ENCODE measurements around the gene ZNF462. TPM values are rescaled to one million over a fixed set of nuclear protein-coding genes. Genes with fewer than 3 reads are reported as not detected.

ZNF462 gene
- total RNA-seq, 3 donors from 2014 or later, result 0.19 to 0.34 (median 0.25) TPM

DNA sequence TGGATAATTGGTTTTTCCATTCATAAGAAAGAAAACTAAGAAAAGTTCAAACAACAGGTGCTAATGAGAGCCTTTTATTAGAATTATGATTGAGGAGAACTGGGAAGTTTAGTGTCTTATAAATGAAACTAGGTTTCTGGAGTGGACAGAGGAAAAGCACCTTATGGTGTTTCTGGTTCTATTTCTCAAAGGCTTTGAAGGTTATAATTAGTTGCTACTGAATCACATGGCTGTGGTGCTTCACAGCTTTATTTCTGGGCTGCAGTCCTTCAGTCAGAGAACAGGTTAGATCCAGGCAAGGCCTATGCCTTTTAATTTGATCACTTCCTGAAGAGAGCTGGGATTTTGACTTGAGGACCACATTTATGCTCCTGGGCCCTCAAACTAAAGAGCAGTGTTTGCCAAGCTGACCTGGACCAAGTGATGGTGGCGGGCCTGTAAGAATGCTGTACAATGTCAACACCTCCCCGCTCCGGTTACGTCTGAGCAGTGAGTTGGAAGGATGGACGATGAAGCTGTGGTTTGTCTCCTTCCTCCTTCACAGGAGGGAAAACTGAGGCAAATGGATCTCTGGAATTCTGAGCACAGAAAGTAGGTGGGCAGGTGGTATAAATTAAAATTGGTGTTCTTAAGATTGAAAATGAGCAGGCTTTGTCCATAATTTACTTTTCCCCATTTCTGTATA is 56.0 kb downstream of the ZNF462 start:
- peaks cover 3% of the 10 kb centered on the region for H3K9me3 Mint-ChIP-seq
- ATAC-seq (no peak), DNase-seq (no peak)
- H3K27me3 Mint-ChIP-seq (ENCODE audit: low read depth), result no peaks in the 10 kb centered on the region
- H3K36me3 Mint-ChIP-seq (ENCODE audit: insufficient read depth), result no peaks in the 10 kb centered on the region
- H3K4me1 Mint-ChIP-seq (ENCODE audit: low read depth), result no peaks in the 10 kb centered on the region
- no peak overlapping the region for H3K4me3 Mint-ChIP-seq

DNA sequence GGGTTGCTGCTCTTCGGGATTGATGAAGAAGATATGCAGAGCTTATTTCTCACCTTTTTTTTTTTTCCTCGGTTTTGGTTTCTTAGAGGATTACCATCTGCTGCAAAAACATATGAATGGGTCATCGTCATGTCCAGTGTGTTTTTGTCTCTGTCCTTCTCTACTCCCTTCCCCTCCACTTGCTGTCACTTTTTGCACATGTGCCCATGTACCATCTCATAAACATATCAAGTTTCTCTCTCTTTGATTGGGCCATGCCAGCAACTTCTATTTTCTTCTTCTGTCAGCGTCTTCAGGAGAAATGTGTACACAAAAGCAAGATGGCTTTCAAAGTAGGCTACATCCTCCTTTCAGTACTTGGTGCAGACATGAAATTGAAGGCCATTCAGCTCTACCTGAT is 57.1 kb downstream of the ZNF462 start:
- no peak for DNase-seq
- H3K27me3 Mint-ChIP-seq (ENCODE audit: low read depth), result no peaks in the 10 kb centered on the region

DNA sequence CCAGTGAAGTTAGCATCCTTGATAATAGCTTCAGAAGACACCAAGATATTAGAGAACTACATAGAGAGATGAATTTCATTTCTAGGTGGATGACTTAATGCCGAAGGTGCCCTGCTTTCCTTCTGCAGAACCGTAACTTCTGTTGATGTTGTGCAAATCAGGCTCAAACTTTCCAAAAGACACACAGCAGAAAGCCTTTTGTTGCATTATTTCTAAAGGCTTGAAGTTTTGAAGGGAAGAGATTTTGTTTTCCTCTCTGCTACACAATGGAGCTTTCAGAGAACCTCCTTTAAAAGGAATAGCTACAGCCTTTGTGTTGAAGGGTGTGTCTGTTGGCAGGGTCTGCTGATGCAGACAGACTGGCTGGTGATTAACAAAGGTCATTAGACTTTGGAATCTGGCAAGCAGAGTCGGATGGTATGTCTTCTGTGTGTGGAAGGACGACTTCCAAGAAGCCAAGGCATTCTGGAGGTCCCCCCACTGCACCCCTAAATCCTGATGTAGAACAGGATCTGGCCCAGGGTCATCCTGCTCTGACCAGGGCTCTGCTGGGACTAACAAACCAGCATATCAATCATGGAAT is 57.8 kb downstream of the ZNF462 start:
- Mint-ChIP-seq H3K27me3 (ENCODE audit: low read depth) (no peaks in the 10 kb centered on the region), H3K9me3 (peaks cover 7% of the 10 kb centered on the region), H3K4me1 (ENCODE audit: low read depth) (no peaks in the 10 kb centered on the region), H3K4me3 (no peak overlapping the region), H3K36me3 (ENCODE audit: insufficient read depth) (no peaks in the 10 kb centered on the region)
- ATAC-seq (no peak), DNase-seq (no peak)

More for the DNA sequence above, 57.1 kb downstream of the ZNF462 start:
- no peak for ATAC-seq
- no peak overlapping the region for H3K4me3 Mint-ChIP-seq
- H3K4me1 Mint-ChIP-seq (ENCODE audit: low read depth), result no peaks in the 10 kb centered on the region
- no peaks in the 10 kb centered on the region for H3K36me3 Mint-ChIP-seq (ENCODE audit: insufficient read depth)
- H3K9me3 Mint-ChIP-seq, result peaks cover 6% of the 10 kb centered on the region

DNA sequence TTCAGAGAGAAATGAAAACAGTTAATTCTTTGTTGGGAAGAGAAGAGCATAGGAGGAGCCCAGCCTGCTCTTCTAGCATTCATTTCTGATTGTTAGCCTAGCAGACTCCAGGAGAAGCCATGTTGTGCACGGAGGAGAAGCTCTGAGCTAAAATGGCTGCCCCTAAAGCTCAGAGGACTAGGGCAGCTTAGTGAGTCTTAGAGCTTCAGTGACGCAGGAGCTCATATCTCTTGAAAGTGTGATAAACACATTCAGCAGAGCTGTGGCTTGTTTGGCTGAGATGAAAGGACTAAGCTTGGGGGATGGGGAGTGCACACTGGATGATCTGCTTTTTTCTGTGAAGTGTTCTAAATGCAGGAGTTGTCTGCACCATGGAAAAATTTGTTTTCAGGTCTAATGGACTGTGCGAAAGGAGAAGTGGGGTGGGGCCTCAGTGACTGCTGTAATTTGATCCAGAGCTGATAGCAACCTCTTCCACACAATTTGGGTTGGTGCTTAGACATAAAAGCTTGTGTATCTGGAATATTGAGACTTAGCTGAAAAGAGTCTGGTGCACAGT is 58.5 kb downstream of the ZNF462 start:
- no peaks in the 10 kb centered on the region for H3K27me3 Mint-ChIP-seq (ENCODE audit: low read depth)

DNA sequence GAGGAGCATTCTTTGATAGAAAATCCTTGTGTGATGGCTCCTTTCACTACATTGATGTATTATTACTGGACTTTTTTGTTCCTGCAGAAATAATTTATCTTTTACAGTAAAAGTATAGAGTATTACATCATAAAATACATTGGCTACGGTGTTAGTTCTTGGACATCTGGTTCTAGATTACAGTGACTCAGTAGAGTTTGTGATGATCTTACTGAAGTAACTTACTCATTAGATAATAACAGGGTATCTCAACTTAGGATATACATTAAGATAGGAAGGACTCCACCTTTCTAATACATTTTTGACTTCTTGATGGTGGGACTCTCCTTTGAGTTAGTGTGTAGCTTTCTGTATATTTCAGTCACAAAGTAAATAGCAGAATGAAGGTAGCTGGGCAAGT is 59.1 kb downstream of the ZNF462 start:
- Mint-ChIP-seq H3K4me3 (no peak overlapping the region), H3K27me3 (ENCODE audit: low read depth) (no peaks in the 10 kb centered on the region), H3K36me3 (ENCODE audit: insufficient read depth) (no peaks in the 10 kb centered on the region), H3K9me3 (peaks cover 10% of the 10 kb centered on the region), H3K4me1 (ENCODE audit: low read depth) (no peaks in the 10 kb centered on the region)
- ATAC-seq (no peak), DNase-seq (no peak)

More for the DNA sequence above, 58.5 kb downstream of the ZNF462 start:
- Mint-ChIP-seq H3K9me3 (peaks cover 10% of the 10 kb centered on the region), H3K36me3 (ENCODE audit: insufficient read depth) (no peaks in the 10 kb centered on the region), H3K4me3 (no peak overlapping the region), H3K4me1 (ENCODE audit: low read depth) (no peaks in the 10 kb centered on the region)
- ATAC-seq, result peak; percentile 76 to 83
- no peak for DNase-seq

DNA sequence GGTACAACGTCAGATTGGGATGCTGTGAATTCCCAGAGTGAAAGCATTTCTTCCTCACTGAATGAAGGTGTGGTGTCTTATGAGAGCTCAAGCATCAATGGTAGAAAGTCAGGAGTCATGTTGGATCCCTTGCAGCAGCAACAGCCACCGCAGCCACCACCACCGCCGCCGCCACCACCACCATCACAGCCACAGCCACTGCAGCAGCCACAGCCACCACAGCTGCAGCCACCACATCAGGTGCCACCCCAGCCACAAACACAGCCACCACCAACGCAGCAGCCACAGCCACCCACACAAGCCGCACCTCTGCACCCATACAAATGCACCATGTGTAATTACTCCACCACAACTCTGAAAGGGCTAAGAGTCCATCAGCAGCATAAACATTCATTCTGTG is 62.4 kb downstream of the ZNF462 start:
- ATAC-seq (no peak), DNase-seq (no peak)
- Mint-ChIP-seq H3K4me1 (ENCODE audit: low read depth) (no peaks in the 10 kb centered on the region), H3K9me3 (peaks cover 10% of the 10 kb centered on the region), H3K4me3 (no peak overlapping the region), H3K27me3 (ENCODE audit: low read depth) (no peaks in the 10 kb centered on the region), H3K36me3 (ENCODE audit: insufficient read depth) (no peaks in the 10 kb centered on the region)

DNA sequence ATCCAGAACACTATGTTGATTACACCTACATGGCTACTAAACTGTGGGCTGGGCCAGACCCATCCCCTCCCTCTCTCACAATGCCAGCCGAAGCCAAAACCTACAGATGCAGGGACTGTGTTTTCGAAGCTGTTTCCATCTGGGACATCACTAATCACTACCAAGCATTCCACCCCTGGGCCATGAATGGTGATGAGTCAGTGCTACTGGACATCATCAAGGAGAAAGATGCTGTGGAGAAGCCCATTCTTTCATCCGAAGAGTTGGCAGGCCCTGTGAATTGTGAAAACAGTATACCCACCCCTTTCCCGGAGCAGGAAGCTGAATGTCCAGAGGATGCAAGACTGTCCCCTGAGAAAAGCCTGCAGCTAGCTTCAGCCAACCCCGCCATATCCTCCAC is 65.0 kb downstream of the ZNF462 start:
- DNase-seq (no peak), ATAC-seq (no peak)
- H3K27me3 Mint-ChIP-seq (ENCODE audit: low read depth), result no peaks in the 10 kb centered on the region
- H3K9me3 Mint-ChIP-seq, result peaks cover 10% of the 10 kb centered on the region
- H3K36me3 Mint-ChIP-seq (ENCODE audit: insufficient read depth), result no peaks in the 10 kb centered on the region
- H3K4me3 Mint-ChIP-seq, result no peak overlapping the region
- no peaks in the 10 kb centered on the region for H3K4me1 Mint-ChIP-seq (ENCODE audit: low read depth)

DNA sequence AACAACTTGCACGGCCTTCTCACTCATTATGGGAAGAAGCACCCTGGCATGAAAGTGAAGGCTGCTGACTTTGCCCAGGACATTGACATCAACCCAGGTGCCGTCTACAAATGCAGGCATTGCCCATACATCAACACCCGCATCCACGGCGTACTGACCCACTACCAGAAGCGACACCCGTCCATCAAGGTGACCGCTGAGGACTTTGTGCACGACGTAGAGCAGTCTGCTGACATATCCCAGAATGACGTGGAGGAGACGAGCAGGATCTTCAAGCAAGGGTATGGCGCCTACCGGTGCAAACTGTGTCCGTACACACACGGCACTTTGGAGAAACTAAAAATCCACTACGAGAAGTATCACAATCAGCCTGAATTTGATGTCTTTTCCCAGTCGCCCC is 65.4 kb downstream of the ZNF462 start:
- Mint-ChIP-seq H3K9me3 (peaks cover 10% of the 10 kb centered on the region), H3K4me3 (no peak overlapping the region), H3K27me3 (ENCODE audit: low read depth) (no peaks in the 10 kb centered on the region), H3K4me1 (ENCODE audit: low read depth) (no peaks in the 10 kb centered on the region), H3K36me3 (ENCODE audit: insufficient read depth) (no peaks in the 10 kb centered on the region)
- no peak for ATAC-seq
- DNase-seq, result no peak

DNA sequence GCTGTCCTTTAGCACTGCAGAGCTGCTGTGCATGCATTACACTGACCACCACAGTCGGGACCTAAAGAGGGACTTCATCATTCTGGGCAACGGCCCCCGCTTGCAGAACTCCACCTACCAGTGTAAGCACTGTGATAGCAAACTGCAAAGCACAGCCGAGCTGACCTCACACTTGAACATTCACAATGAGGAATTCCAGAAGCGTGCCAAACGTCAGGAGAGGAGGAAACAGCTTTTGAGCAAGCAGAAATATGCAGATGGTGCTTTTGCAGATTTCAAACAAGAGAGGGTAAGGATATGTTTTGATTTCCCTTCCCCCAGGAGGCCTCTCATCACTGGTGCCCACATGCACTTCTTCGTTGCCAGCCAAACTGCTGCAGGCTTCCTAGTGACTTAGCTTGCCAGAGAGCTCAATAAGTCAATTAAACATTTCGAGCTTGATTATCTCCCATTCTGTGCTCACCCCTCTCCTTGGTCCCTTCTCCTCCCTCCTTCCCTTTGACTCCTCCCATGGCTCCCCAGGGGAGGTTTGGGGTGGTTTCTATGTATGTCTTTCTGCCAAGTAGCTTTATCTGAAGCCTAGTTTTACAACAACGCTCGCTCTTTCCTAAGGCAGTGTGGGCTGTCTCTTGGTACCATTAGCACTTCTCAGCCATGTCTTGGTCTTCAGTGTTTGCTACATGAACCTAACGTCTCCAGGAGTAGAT is 66.7 kb downstream of the ZNF462 start:
- Mint-ChIP-seq H3K4me3 (no peak overlapping the region), H3K4me1 (ENCODE audit: low read depth) (no peaks in the 10 kb centered on the region), H3K9me3 (peaks cover 7% of the 10 kb centered on the region), H3K36me3 (ENCODE audit: insufficient read depth) (no peaks in the 10 kb centered on the region), H3K27me3 (ENCODE audit: low read depth) (no peaks in the 10 kb centered on the region)
- no peak for DNase-seq
- no peak for ATAC-seq

DNA sequence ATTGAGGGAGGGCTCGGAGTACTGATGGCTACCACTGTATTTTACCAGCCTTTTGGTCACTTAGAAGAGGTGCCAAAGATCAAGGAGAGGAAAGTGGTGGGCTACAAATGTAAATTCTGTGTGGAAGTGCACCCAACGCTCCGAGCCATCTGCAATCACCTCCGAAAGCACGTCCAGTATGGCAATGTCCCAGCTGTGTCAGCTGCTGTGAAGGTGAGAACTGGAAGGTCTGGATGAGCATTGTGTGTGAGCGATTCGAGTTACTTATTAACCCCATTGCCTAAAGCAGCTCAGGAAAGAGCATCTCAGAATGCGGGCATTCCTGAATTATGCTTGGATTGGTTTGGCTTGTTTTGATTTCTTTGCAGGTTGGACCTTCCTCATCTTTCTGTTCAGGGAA is 67.5 kb downstream of the ZNF462 start:
- Mint-ChIP-seq H3K4me1 (ENCODE audit: low read depth) (no peaks in the 10 kb centered on the region), H3K36me3 (ENCODE audit: insufficient read depth) (no peaks in the 10 kb centered on the region), H3K9me3 (peaks cover 4% of the 10 kb centered on the region), H3K27me3 (ENCODE audit: low read depth) (no peaks in the 10 kb centered on the region), H3K4me3 (no peak overlapping the region)
- DNase-seq (no peak), ATAC-seq (no peak)

DNA sequence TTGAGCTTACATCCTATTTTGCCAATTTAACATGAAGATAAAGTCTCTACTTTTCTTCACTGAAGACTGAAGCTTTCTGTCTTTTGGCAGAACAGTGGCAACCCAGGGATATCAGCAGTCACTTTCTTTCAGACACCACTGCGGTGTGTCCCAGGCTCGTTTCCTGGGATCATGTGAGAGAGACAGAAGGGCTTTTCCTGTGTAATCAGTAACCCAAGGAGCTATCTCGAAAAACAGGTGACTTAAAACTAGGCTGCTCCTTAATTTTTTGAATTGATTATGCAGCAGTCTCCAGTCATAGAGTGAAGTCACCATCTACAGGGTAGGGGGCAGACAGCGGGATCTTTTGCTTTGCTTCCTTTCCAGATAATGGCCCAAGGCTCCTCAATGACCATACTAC is 68.5 kb downstream of the ZNF462 start:
- Mint-ChIP-seq H3K36me3 (ENCODE audit: insufficient read depth) (no peaks in the 10 kb centered on the region), H3K27me3 (ENCODE audit: low read depth) (no peaks in the 10 kb centered on the region), H3K4me3 (no peak overlapping the region), H3K4me1 (ENCODE audit: low read depth) (no peaks in the 10 kb centered on the region), H3K9me3 (no peaks in the 10 kb centered on the region)
- ATAC-seq (no peak), DNase-seq (no peak)

DNA sequence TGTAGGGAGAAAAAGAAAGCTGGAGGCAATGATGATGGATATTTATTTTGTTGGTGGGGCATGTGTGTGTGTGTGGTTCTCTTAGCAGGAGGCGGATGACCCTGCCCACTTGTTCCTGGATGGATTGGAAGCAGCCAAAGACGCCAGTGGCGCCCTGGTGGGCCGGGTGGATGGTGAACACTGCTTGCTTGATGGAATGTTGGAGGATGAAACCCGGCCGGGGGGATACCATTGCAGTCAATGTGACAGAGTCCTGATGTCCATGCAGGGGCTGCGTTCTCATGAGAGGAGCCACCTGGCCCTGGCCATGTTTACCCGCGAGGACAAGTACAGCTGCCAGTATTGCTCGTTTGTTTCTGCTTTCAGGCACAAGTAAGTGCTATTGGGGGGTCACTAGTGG is 69.2 kb downstream of the ZNF462 start:
- Mint-ChIP-seq H3K4me1 (ENCODE audit: low read depth) (no peaks in the 10 kb centered on the region), H3K4me3 (no peak overlapping the region), H3K36me3 (ENCODE audit: insufficient read depth) (no peaks in the 10 kb centered on the region), H3K27me3 (ENCODE audit: low read depth) (no peaks in the 10 kb centered on the region), H3K9me3 (no peaks in the 10 kb centered on the region)
- ATAC-seq, result no peak
- DNase-seq, result no peak

DNA sequence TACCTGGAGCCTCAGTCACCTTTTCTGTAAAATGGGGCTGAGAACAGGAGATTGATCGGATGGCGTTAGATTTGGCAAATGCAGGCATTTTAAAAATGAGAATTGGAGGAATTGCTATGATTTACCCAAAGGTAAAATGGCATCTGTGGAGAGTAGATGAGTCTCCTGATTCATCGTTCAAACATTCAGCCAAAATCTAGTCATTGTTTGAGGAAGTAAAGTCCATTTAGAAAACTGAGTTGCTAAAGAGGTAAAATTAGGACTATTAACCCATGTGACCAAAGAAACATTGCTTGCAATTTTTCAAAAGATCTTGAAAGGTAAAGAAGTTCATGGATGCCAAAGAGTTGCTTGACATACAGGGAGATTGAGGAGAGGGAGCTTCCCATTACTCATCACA is 69.7 kb downstream of the ZNF462 start:
- DNase-seq, result no peak
- Mint-ChIP-seq H3K4me1 (ENCODE audit: low read depth) (no peaks in the 10 kb centered on the region), H3K9me3 (no peaks in the 10 kb centered on the region), H3K36me3 (ENCODE audit: insufficient read depth) (no peaks in the 10 kb centered on the region), H3K4me3 (no peak overlapping the region), H3K27me3 (ENCODE audit: low read depth) (no peaks in the 10 kb centered on the region)
- ATAC-seq, result no peak

DNA sequence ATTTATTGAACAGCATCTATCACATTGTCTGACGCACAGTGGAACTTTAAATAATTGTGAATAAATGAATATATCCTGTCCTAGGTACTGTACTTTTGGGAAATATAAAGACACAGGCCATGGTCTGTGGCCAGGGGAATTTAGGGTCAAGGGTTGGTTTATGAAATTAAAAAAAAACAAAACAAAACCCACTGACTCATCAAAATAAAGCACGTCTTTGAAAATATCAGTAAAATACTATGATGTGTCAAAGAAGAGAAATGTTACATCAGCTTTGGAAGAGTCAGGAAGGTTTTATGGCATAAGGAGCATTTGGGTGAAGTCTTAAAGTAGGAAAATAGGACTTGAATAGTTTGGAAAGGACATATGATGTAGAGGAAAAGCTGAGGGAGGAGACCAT is 70.5 kb downstream of the ZNF462 start:
- H3K4me3 Mint-ChIP-seq, result no peak overlapping the region
- no peak for ATAC-seq
- no peaks in the 10 kb centered on the region for H3K36me3 Mint-ChIP-seq (ENCODE audit: insufficient read depth)
- H3K27me3 Mint-ChIP-seq (ENCODE audit: low read depth), result no peaks in the 10 kb centered on the region
- H3K9me3 Mint-ChIP-seq, result no peaks in the 10 kb centered on the region
- H3K4me1 Mint-ChIP-seq (ENCODE audit: low read depth), result no peaks in the 10 kb centered on the region
- no peak for DNase-seq

Data from activated T-cell treated with anti-CD3 and anti-CD28 coated beads, Interleukin-2, amount 50 U/mL, for 4 hours (primary cell).